Measurements from ENCODE around the gene NMNAT1. TPM values are rescaled to one million over a fixed set of nuclear protein-coding genes. Genes with fewer than 3 reads are reported as not detected.
A peak's percentile ranks its signal among the peaks of the same experiment; 100 is the strongest.

Gene NMNAT1
- total and polyA plus RNA-seq, 2 of the 8 experiments (the other 6 are each of a cell fraction or from before 2014, with no cell fraction given) = 2.0 to 2.5 TPM

- Histone ChIP-seq H3K14ac (ENCODE audit: insufficient read length) (no peak within 1 kb of the TSS), H2BK15ac (ENCODE audit: low read length) (no peak within 1 kb of the TSS; the same call in 1 of the 2 replicates), H4K20me1 (replicated peaks in 1 of 2; ENCODE audit: control insufficient read depth in 1 of 2, insufficient read depth in 2 of 2, low read length in 2 of 2) (no peaks in the 10 kb centered on the region), H4K5ac (ENCODE audit: insufficient read length, low read depth, low read length) (no peak within 1 kb of the TSS), H2BK20ac (ENCODE audit: low read length) (no peak within 1 kb of the TSS), H3K27ac (ENCODE audit: low read depth, low read length) (no peak within 1 kb of the TSS), H4K8ac (ENCODE audit: extremely low read depth, insufficient read depth, low read length) (peak within 1 kb of the TSS; percentile 25; the same call in 1 of the 2 replicates), H3K27me3 (replicated peaks in 1 of 4; ENCODE audit: control insufficient read depth in 3 of 4, extremely low read depth in 1 of 4, insufficient read depth in 3 of 4, low read length in 3 of 4) (peaks cover 10 to 29% (median 26%) of the 10 kb centered on the region in 4 experiments), H2AFZ (ENCODE audit: low read length) (peak within 1 kb of the TSS; percentile 81), H3K56ac (replicated peaks; ENCODE audit: insufficient read length, low read depth, low read length) (no peak within 1 kb of the TSS), H3K36me3 (ENCODE audit: control insufficient read depth in 2 of 4, insufficient read depth in 4 of 4, low read length in 3 of 4) (no peaks in the 10 kb centered on the region), H3K79me1 (ENCODE audit: low read depth, low read length) (no peaks in the 10 kb centered on the region), H3K18ac (ENCODE audit: extremely low read depth, low read length) (no peak within 1 kb of the TSS; the same call in none of the 2 replicates), H2BK12ac (ENCODE audit: low read depth, low read length) (0 out of 2 replicates have a peak within 1 kb of the TSS, but pooled peaks have one; percentile 17), H3K4me1 (replicated peaks in 1 of 4; ENCODE audit: control insufficient read depth in 3 of 4, insufficient read depth in 4 of 4, low read length in 3 of 4) (peaks cover 0 to 6% (median 1%) of the 10 kb centered on the region in 4 experiments; a peak in 3 of 7 replicates), H3K9ac (replicated peaks in 1 of 4; ENCODE audit: extremely low read depth in 1 of 4, low read depth in 3 of 4, low read length in 3 of 4) (peak within 1 kb of the TSS in 2 of 4 experiments; percentile 41 to 64; a peak in 3 of 7 replicates), H3K23ac (ENCODE audit: insufficient read length) (no peak within 1 kb of the TSS), H3K9me3 (ENCODE audit: insufficient read depth in 2 of 2, low read depth in 1 of 2, low read length in 1 of 2) (no peaks in the 10 kb centered on the region), H3K23me2 (ENCODE audit: low read depth, low read length) (peaks cover 6% of the 10 kb centered on the region; the same call in 1 of the 2 replicates), H3K79me2 (ENCODE audit: control insufficient read depth in 1 of 2, insufficient read depth in 2 of 2, low read length in 2 of 2) (no peaks in the 10 kb centered on the region), H3K4me2 (ENCODE audit: insufficient read depth in 1 of 2, low read depth in 2 of 2, low read length in 2 of 2) (peak within 1 kb of the TSS; percentile 57 to 89), H2BK5ac (ENCODE audit: low read depth, low read length) (no peak within 1 kb of the TSS), H3K4me3 (ENCODE audit: extremely low read depth in 1 of 4, insufficient read depth in 2 of 4, low read depth in 3 of 4, low read length in 4 of 4) (peak within 1 kb of the TSS; percentile 38 to 66 (median 46)), H4K91ac (replicated peaks; ENCODE audit: insufficient read length, low read length) (no peak within 1 kb of the TSS), H2AK5ac (ENCODE audit: low read depth, low read length) (no peak within 1 kb of the TSS), H2BK120ac (replicated peaks; ENCODE audit: low read depth, low read length) (no peak within 1 kb of the TSS), H3K4ac (replicated peaks; ENCODE audit: insufficient read length, low read depth, low read length) (no peak within 1 kb of the TSS)
- FAIRE-seq (no peak), DNase-seq (ENCODE audit: low read depth in 1 of 2, low spot score in 2 of 2) (peak; percentile 9 to 72)
- ChIA-PET POLR2A (ENCODE audit: partially characterized antibody) (no interaction called here), CTCF (ENCODE audit: partially characterized antibody) (interaction anchor here (0.8 to 1.1 kb wide), 3 partner anchors 15 to 36 kb away, joined by 3 read pairs; partner anchors contain the start of gene UBE4B)
- WGBS, 2 experiments (ENCODE audit: extremely low coverage in 1 of 2, insufficient coverage in 1 of 2, insufficient read length in 1 of 2, insufficient replicate concordance in 2 of 2, low coverage in 1 of 2, low lambda C conversion rate in 2 of 2, missing lambda C conversion rate in 1 of 2) = 14% methylated on average over 38 of the region's 71 CpGs; no CpG with 5 or more reads in 1 of the 2 experiments
- TF ChIP-seq EZH2 (IDR thresholded peaks at IDR 0.05; ENCODE audit: low read depth, low read length, severe bottlenecking) (peak; percentile 61), KDM4A (IDR thresholded peaks at IDR 0.05; ENCODE audit: low read depth, low read length, severe bottlenecking) (peak; percentile 34), SIX5 (IDR thresholded peaks at IDR 0.05; ENCODE audit: low read depth, low read length) (no peak), KDM5A (IDR thresholded peaks at IDR 0.05; ENCODE audit: low read length) (no peak), CTBP2 (IDR thresholded peaks at IDR 0.05; ENCODE audit: borderline replicate concordance, insufficient read depth, insufficient read length, low read length) (no peak), E2F6 (IDR thresholded peaks at IDR 0.05) (peak; percentile 44; the same call in 1 of the 2 replicates), JUN (IDR thresholded peaks at IDR 0.05; ENCODE audit: low read depth, low read length) (no peak), JUND (IDR thresholded peaks at IDR 0.05; ENCODE audit: low read length) (no peak), TAF7 (optimal IDR thresholded peaks at IDR 0.05; ENCODE audit: borderline replicate concordance, low read depth, low read length) (no peak), POU5F1 (IDR thresholded peaks at IDR 0.05; ENCODE audit: low read depth, low read length) (no peak)
These were observed 53.6 kb downstream of the NMNAT1 start, which contains the start of gene RBP7 for GRCh38 chr1:9996624-9997582. Gene RBP7, plus strand, starts transcription at chr1:9997228. Its CDS starts 31 bp downstream, at chr1:9997259.

Measured in H1 (cell line).